ENCODE data around the gene C6. TPM values are rescaled to one million over a fixed set of nuclear protein-coding genes. Genes with fewer than 3 reads are reported as not detected.

C6 gene
- total RNA-seq, 1 donor from 2014 or later, result not detected

DNA sequence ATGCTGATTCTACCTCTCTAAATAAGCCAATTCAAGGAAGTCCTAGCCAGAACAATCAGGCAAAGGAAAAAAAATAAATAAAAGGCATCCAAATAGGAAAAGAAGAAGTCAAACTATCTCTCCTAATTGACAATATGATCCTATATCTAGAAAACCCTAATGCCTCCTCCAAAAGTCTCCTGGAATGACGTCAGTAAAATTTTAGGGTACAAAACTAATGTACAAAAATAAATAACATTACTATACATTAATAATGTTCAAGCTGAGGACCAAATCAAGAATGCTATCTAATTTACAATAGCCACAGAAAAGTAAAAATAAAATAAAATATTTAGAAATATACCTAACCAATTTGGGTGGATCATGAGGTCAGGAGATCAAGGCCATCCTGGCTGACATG, 33.8 kb upstream of the C6 start:
- no peak overlapping the region for H3K4me3 Mint-ChIP-seq (ENCODE audit: unreplicated experiment)
- DNase-seq (ENCODE audit: low spot score), result no peak
- no peaks in the 10 kb centered on the region for H3K27me3 Mint-ChIP-seq (ENCODE audit: unreplicated experiment)
- no peaks in the 10 kb centered on the region for H3K9me3 Mint-ChIP-seq (ENCODE audit: unreplicated experiment)
- no peak for TF ChIP-seq CTCF (IDR thresholded peaks at IDR 0.05; ENCODE audit: unreplicated experiment)
- H3K36me3 Mint-ChIP-seq (ENCODE audit: low read depth, unreplicated experiment), result no peaks in the 10 kb centered on the region
- H3K4me1 Mint-ChIP-seq (ENCODE audit: unreplicated experiment), result no peaks in the 10 kb centered on the region
- no peak overlapping the region for H3K27ac Mint-ChIP-seq (ENCODE audit: unreplicated experiment)

GRCh38 chr5:41246376-41246775, 33.0 kb upstream of the C6 start:
- Mint-ChIP-seq H3K9me3 (ENCODE audit: unreplicated experiment) (no peaks in the 10 kb centered on the region), H3K4me3 (ENCODE audit: unreplicated experiment) (no peak overlapping the region), H3K36me3 (ENCODE audit: low read depth, unreplicated experiment) (no peaks in the 10 kb centered on the region), H3K27me3 (ENCODE audit: unreplicated experiment) (no peaks in the 10 kb centered on the region), H3K27ac (ENCODE audit: unreplicated experiment) (no peak overlapping the region), H3K4me1 (ENCODE audit: unreplicated experiment) (no peaks in the 10 kb centered on the region)
- DNase-seq (ENCODE audit: low spot score), result no peak
- TF ChIP-seq CTCF (IDR thresholded peaks at IDR 0.05; ENCODE audit: unreplicated experiment), result no peak

DNA sequence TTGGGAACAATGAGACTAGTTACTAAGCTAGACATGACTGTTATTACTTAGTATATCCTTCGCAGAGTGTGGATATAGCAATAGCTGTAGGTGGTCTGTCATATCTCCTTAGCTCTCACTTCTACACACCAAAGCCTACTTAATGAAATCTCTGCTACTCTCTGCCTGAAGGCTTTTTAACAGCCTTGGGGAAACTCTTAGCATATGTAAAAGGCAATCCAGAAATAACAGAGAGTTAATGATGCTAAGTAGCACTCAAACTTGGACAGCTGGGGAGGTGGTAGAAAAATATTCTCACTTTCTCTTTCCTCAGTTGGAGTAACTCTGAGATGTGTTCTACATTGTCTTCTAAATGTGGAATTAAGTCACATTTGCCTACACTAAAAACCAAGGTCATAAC, 30.2 kb upstream of the C6 start:
- H3K4me3 Mint-ChIP-seq (ENCODE audit: unreplicated experiment), result no peak overlapping the region
- no peak overlapping the region for H3K27ac Mint-ChIP-seq (ENCODE audit: unreplicated experiment)
- no peaks in the 10 kb centered on the region for H3K36me3 Mint-ChIP-seq (ENCODE audit: low read depth, unreplicated experiment)
- TF ChIP-seq CTCF (IDR thresholded peaks at IDR 0.05; ENCODE audit: unreplicated experiment), result no peak
- no peaks in the 10 kb centered on the region for H3K27me3 Mint-ChIP-seq (ENCODE audit: unreplicated experiment)
- no peaks in the 10 kb centered on the region for H3K4me1 Mint-ChIP-seq (ENCODE audit: unreplicated experiment)
- H3K9me3 Mint-ChIP-seq (ENCODE audit: unreplicated experiment), result no peaks in the 10 kb centered on the region
- no peak for DNase-seq (ENCODE audit: low spot score)

DNA sequence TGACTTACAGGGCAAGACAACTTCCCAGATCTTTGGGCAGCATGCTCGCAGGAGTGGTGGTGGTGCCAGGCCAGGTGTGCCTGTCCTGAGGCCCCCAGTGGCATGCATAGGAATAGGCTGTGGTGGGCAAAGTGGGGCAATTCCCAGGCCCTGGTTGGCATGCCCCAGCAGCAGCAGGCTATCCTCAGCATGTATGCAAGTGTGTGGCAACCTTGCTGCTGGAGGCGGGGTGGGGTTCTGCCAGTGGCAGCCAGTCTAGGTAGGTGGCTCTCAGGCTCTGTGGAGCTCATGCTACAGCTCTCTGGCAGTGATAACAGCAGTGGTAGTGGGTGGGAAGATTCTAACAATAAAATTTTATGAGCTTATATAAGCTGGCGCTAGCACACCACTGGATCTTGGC, 27.7 kb upstream of the C6 start:
- Mint-ChIP-seq H3K4me3 (ENCODE audit: unreplicated experiment) (no peak overlapping the region), H3K4me1 (ENCODE audit: unreplicated experiment) (no peaks in the 10 kb centered on the region), H3K27ac (ENCODE audit: unreplicated experiment) (no peak overlapping the region), H3K27me3 (ENCODE audit: unreplicated experiment) (no peaks in the 10 kb centered on the region), H3K36me3 (ENCODE audit: low read depth, unreplicated experiment) (no peaks in the 10 kb centered on the region), H3K9me3 (ENCODE audit: unreplicated experiment) (no peaks in the 10 kb centered on the region)
- DNase-seq (ENCODE audit: low spot score), result no peak
- no peak for TF ChIP-seq CTCF (IDR thresholded peaks at IDR 0.05; ENCODE audit: unreplicated experiment)

DNA sequence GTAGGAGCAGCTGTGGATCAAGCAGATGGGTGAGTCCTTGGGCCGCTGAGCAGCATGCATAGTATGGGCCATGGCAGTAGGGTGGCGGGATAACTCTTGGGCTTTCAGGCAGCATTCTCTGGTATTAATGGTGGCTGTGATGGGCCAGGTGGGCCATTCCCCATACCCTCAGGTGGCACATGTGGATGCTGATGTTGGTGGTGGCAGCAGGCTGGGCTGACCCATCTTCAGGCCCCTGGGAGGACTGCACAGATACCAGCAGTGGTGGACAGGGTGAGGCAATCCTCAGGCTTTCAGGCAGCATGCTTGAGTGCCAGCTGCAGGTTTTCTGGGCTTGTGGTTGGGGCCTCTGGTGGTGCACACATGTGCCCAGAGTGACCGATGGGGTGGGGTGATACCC, 27.1 kb upstream of the C6 start:
- no peaks in the 10 kb centered on the region for H3K27me3 Mint-ChIP-seq (ENCODE audit: unreplicated experiment)

More for the DNA sequence above, 27.1 kb upstream of the C6 start:
- no peak for TF ChIP-seq CTCF (IDR thresholded peaks at IDR 0.05; ENCODE audit: unreplicated experiment)
- DNase-seq (ENCODE audit: low spot score), result no peak
- Mint-ChIP-seq H3K4me3 (ENCODE audit: unreplicated experiment) (no peak overlapping the region), H3K9me3 (ENCODE audit: unreplicated experiment) (no peaks in the 10 kb centered on the region), H3K27ac (ENCODE audit: unreplicated experiment) (no peak overlapping the region), H3K4me1 (ENCODE audit: unreplicated experiment) (no peaks in the 10 kb centered on the region), H3K36me3 (ENCODE audit: low read depth, unreplicated experiment) (no peaks in the 10 kb centered on the region)

All from endothelial cell (in vitro differentiated cells).